ENCODE data around the gene GREB1.

The GREB1 gene

DNA sequence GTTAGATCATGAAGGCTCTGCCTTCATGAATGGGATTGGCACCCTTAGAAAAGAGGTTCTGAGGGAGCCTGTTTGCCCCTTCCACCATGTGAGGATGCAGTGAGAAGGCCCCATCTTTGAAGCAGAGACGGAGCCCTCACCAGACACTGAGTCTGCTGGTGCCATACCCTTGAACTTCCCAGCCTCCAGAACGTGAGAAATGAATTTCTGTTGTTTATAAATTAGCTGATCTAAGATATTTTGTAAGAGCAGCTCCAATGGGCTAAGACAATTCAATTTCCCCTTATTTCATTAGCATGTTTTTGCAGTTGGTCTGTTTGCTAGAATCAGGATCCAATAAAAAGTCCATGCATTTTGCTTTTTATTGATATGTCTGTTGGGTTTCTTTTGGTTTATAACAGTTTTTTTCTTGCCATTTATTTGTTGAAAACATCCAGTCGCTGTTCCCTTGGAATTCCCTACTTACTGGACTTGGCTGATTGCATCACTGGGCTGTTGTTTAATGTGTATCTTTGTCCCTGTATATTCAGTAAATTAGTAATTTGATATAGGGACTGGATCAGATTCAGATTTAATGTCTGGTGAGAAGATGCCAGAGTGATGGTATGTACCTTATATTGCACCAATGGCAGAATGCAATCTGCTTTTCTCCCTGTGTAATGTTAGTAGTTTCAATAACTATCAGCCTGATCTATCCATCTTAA lies 24.0 kb upstream of the GREB1 start:
- no peak for DNase-seq

DNA sequence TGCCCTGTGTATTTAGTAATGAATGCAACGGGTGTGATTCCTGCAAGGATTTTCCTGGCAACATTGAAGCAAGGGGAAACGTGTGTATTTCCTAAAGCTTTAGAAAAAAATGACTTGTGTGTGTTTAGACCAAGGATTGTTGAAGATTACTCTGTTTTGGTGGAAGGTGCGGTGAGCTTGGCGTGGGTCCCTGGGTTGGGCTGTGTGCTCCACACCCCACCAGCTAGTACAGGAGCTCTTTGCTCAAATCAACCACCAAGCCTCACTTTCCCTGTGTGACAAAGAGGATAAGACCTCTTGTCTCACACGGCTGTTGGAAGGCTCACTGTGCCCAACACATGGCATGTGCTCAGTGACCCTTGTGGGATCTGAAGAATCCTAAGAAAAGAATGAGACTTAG lies 21.4 kb upstream of the GREB1 start:
- no peak for DNase-seq

DNA sequence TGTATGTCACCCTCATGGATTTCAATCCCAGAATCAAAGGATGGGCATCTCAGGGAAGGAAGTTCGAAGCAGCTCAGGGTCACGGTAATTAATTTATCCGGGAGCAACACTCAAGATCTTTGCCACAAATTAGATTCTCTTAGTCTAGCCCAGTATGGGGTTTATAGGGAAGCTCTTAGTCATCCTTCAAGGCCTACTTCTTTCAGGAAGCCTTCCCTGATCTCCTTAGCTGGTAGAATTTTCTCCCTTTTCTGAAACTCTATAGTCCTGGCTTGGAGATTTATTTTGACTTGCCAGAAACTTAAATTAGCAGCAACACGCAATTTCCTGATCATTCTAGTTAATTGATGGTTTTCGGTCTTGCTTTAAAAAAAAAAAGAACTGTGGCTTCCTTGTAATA lies 20.5 kb upstream of the GREB1 start:
- no peak for DNase-seq

DNA sequence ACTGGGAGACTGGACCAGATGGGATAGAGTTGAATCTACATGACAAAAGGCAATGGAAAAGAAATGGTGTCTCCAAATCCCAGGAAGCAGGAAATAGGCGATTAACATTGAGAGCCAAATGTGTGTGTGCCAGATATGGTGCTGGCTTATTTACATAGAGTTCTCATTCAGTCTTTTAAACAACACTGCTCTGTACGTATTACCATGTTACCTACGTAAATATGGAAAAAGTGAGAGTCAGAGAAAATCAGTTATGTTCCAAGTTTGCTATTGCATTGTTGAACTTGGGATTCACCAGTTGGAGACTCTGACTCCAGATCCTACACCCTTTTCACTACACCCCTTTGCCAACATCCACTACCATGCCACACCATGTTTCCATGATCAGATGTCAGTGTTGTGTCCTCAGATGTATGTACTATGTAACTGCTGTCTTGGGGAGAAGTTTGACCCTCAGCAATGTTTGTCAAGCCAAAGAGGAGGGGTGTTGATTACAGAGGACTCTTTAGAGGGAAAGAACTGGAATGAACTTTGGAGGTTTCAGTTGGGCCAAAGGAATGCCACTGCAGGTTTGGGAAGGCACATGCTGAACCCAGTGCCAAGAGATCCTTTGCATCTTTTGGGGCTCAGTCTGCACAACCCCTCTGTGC lies 19.6 kb upstream of the GREB1 start:
- no peak for DNase-seq

DNA sequence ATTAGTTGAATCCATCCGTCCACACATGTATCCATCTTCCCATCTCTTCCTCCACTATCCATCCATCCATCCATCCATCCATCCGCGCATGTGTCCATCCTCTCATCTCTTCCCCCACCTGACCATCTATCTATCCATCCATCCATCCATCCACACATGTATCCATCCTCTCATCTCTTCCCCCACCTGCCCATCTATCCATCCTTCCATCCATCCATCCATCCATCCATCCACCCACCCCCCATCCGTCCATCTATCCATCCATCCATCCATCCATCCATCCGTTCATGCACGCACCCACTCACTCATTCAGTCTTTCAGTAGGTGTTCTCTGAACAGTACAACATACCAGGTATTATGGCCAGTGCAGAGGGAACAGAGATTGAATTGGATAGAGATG lies 18.9 kb upstream of the GREB1 start:
- no peak for DNase-seq

DNA sequence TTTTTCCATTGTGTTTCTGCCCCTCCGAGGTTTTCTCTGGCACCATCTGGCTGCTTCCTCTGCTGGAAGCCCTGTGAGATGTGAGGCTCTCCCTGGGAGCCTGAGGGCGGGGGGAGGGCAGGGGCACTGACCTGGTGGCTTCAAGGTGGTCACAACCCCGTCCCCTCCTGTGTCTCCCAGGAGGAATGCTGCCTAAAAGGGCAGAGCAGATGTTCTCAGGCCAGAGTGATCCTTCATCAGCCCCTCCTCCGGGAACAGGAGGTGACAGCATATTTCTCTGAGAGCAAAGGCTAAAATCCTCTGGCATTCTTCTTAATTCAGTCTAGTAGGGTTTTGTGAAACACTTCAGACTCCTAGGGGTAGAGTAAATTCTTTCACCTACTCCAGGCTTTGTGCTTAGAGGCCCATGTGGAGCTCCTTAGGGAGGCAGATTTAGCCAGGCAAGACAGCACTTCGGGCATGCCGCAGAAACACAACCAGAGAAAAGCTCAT lies 18.3 kb upstream of the GREB1 start:
- no peak for DNase-seq

DNA sequence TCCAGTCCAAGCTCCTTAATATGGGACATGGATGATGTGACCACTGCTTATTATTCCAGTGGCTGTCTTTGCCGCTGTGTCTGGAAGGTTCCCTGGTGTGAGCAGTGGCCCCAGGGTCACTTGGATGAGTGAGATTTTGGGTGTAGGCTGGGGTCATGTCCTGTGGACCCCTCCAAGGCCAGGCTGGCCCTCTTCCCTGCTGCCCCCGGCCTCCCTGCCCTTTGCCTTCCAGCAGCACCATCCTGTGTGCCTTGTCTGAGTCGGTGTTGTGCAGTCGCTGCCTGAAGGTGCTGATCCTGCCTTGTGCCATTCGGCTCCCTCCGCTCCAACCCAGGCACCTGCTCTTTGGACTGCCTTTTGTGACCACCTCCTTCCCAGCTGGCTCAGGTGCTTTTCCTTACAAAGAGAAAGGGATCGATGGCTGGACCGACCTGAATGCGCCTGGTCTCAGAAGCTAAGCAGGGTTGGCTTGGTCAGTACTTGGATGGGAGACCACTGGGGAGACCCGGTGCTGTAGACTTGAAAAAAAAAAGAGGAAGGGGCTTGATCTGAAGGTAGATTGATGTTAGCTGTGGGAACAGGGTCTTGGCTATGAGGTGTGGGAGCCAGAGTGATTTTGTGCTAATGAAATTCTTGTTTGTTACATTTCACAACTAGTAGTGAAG lies 16.7 kb upstream of the GREB1 start:
- no peak for DNase-seq

DNA sequence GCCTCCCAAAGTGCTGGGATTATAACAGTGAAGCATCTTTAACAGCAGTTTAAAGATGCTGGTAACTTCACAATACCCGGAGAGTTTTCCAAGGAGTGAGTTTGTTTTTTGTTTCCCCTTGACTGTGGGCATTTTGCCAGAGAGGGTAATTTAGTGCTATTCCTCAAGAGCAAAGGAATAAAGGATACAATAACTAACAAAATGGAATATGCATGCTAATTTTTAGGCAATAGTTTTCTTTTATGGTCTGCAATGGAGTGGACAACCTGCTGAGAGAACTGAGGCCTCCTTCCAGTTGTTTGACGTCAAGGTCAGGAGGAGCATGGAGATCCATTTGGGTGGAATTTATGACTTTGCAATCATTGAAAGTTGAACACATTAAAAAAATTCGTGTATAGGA lies 15.9 kb upstream of the GREB1 start:
- DNase-seq = no peak

DNA sequence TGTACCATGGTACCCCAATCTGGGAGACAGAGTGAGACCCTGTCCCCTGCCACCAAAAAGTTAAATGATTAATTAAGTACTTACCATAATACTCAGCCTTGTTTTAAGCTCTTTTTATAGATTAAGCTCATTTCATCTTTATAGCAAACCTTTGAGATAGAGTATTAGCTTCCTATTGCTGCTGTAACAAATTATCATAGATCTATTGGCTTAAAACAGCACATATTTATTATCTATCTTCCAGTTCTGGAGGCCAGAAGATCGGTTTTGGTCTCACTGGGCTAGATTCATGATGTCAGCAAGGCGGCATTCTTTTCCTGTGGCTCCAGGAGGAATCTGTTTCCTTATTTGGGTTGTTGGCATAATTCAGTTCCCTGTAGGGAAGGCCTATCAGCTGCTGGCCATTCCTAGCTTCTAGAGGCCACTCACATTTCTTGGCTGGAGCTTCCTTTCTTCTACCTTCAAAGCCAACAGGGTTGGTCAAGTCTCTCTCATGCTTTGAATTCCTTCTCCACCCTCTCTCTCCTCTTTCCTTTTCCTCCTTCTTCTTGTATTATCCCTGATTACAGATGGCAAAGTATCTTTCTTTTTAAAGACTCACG lies 13.7 kb upstream of the GREB1 start:
- no peak for DNase-seq

DNA sequence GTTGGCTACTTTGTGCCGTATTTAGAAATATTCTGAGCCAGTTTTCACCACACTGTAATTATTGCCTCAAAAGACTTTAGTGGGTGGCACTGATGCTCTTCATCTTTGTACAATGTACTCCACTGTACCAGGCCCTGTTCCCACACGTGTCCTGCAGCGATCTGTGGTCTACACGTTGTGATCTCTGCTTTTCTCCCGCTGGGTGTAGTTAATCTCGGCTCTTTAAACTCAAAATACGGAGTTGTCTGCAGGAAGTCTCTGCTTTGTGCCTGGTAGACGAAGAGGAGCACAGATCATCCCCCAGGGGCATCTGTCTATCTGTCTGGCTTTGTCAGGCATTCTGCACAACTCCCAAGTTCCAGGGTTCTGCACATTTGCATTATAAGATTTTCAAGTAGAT lies 12.1 kb upstream of the GREB1 start:
- DNase-seq = no peak

DNA sequence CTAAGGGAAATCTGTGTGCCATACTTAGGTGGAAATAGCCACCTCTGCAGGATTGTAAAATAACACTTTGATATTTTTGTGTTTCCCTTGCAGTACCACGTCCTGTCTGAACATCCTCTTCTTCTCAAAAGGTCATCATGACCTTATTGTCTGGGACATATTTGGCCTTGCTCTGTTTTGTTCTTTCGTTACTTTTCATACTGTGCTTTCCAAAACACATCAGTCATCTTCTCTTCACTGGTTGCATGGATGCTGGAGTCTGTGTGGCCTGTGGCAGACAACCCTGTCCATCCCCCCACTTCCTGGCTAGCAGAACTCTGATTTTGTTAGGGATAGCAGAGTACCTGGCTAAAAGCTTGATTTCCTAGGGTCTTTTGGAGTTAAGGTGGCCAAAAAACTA lies 9.4 kb upstream of the GREB1 start:
- no peak for DNase-seq

DNA sequence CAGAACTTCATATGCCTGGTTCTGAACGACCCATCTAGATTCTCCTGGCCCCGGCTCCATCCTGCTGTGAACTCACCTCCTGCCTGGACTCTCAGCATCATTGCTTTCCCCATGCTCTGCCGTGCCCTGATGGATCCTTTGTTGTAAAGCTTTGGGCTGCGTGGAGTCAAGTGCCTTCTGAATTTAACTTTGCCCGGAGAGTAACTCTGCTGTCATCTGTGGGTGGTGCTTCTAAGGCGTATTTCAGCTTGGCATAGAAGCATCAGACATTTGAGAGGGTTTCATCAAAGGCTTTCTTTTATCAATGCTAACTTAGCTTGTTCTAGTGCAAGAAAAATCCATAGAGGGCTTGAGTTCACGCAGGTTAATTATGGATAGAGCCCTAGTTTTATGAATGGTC lies 8.1 kb upstream of the GREB1 start:
- DNase-seq = no peak

DNA sequence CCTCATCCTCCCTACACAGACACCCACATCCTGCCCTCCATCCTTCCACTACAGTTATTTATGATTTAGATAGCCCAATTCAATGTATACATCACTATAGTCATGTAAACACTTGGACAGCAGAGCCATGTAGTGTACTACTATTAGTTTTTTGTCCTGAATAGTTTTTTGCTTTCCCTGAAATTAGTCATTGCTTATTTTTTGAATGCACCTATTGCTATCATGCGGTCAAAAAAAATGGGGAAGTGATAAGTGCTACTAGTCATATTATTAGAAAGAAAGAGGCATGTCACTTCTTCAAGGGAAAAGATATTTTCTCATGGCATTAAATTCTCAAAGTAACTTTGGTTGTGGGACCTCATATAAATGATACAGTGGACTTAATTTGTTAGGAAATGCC lies 6.8 kb upstream of the GREB1 start:
- DNase-seq = no peak

DNA sequence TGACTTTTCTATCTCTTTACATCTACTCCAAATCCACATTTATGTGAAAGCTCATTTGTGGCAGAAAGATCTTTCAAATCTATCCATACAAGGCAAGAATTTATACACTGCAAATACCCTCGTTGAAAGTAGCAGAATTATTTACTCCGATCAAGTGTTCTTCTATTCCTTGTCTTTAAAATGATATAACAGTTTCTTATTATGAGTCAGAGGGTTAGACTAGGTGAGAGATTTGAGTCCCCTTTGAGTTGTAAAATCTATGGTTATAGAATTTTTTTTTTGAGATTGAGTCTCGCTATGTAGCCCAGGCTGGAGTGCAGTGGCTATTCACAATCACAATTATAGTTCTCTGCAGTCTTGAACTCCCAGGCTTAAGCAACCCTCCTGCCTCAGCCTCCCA lies 5.6 kb upstream of the GREB1 start:
- no peak for DNase-seq

DNA sequence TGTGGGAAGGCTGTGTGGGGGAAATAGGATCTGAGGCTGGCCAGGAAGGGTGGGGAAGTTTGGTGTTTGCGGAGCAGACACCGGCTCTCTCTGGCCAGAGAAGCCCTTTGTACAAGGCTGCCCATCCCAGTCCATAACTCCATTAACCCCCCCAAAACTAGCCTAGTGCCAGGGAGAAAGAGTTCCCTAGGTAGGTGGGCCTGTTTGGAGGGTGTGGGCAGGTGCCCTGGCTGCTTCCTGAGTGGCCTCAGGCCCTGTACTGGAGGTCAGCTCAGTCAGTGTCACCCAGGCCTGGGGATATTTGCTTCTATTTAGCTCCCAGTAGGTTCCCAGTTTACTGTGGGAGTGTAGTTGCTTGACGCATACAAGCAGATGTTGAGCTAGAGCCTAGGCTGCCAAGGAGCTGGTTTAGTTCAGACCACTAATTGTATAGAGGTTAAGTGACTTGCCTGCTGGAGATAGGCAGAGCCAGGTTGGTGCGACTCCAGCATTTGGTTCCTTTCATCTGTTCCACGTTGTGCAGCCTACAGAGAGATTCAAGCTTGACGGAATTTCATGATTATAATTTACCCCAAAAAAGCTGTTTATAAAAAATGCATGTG lies 2.9 kb upstream of the GREB1 start:
- DNase-seq = no peak

DNA sequence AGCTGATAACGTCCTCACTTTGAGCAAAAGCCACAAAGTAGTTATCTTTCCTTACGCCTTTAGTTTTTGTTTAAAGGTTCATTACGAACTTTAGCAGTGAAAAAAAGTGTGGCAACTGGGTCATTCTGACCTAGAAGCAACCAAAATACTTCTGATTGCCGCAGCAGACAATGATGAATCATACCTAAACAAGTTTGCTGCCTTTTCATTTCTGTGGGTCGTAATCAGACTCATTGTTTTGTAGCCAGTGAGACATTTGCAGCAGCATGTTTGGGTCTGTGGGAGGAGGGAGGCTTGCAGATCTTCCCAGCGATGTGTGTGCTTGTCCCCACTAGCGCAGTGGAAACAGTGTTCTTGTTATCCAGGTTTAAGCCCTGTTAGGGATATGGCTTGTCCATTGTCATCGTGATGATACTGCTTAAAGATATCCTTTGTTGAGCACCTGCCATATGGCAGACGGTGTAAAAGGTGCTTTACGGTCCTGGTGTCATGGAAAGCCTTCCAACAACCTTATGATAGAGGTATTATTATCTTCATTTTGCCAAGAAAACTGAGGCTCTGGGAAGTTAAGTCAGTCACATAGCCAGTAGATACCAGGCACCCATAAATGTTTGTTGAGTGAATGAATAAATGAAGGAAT lies 1.3 kb upstream of the GREB1 start:
- DNase-seq = no peak

DNA sequence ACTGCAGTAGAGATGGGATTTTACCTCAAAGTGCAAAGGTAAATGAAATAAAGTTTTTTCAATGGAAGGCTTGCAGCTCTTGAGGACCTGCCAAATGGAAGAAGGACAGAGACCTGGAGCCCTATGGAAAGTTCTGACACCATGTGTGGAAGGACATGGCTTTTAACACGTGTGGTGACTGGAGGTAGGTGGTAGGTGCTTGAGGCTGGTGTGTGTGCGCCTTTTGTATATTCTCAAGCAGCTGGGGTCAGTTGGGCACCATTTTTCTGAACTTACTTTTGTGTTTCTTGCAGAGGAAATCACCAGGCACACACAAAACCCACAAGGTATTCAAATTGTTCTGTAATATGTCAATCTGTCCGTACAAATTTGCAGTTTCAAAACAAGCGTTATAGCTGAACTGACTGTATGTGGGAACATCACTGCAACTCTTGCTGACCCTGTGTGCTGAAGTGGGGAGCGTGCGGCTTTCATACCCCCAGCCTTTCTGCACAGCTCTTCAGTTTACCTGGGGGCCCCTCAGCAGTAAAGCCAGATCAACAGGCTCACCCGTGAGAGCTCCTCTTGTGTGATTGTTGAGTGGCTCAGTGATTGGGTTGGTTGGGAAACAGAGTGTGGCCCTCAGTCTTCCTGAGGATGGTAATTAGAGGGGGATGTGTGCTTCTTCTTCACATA lies 363 bp downstream of the GREB1 start:
- DNase-seq = no peak

DNA sequence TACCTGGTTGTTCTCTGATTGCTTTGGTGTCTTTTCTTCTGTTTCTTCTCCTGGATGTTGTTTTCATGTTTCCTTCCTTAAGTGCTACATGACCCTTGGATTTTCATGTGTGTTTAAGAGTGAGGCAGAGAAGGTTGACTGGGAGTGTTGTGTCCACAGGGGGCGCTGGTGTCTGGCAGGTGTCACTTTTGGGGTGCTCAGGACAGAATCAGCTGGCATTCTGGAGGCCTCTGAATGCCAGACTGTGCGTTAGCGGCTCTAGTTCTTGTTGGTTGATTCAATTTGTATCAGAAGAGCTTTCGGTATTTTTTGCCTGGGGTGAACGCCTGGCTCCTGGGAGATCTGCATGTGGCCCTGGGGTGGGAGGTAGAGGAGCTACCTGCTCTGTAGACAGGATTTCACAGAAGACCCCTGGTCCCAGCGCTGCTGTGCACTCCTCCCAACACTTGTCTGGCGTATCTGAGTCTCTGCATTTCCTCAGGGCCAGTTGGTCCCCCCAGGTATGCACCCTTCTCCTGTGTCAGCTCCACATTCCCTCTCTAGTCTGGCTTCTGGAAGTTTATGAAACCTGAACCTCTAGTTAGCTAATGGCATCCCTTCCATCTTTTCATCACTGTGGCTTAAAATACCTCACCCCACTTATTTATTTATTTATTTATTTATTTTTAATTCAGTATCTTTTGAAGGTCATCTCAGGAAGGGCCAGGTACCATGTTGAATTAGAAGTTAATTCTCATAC lies 1.1 kb downstream of the GREB1 start:
- DNase-seq = no peak

DNA sequence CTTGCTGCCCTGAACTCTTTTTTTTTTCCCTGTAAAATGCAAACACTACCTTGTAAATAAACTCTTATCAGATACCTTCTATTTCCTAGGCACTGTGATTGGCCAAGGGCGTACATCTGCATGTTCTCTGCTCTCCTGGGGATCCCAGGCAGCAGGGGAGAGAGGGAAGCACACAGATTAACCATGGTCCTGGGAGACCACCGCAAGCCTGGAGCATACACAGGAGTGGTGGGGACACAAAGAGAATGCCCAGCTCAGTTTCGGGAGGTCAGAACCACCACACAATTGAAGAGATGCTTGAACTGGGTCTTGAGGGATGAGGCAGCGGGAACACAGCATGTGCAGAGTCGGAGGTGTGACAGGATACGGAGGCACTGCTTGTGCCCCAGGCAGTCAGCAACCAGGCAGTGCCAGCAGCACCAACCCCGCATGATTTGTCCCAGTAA lies 2.1 kb downstream of the GREB1 start:
- no peak for DNase-seq

DNA sequence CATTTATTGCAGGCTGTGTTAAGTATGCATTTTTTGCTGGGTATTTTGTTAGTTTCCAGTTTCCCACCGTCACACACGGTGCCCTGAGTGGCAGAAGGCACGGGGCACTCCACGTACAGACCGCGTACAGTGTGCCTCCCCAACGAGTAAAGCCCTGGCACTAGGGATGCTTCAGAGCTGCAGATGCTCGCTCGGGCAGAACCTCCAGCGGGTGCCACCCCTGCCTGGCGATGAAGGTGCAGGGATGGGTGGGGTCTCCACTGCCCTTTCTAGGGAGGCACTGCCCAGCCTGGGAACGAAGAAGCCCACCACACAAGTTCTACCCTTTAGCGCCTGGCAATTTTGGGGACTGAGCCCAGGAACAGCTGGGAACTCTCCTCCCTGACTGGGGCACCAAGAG lies 4.1 kb downstream of the GREB1 start:
- DNase-seq = no peak

DNA sequence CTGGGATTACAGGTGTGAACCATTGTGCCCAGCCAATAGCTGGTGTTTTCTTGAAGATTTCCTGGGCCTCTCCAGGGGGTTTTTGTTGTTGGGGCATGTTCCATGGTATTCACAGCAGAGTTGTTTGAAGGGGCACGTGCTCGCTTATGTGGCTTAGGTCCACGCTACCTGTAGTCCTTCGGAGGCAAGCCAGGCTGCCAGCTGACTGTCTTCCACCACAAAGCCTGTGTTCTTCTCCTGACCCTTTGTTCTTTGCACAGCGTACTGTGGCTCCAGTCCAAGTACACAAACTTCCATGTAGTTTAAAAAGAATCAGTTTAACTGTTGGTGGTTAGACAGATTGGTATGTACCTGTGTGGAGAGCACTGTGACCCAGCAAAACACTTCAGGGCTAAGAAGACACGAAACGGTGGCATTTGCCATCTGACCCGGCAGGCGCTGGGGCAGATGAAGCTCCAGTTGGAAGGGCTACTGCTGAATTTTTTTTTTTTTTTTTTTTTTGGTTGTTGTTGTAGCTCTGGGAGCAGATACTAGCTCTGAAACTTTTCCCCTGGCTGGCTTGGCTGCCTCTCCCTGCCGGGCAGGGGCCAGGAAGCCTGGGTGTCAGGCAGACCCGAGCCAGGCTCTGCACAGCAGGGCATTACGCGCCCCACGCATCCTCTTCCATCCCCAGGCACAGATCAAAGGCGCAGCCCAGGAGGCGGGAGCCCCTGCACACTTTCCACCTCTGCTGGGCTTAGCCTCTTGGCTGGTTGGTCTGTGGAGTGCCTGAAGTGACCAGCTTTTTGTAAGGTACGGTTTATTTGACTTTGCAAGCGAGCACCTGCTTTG lies 5.7 kb downstream of the GREB1 start:
- DNase-seq = no peak

Data from cortex of kidney (tissue), 1 donor.